Measurements from ENCODE around the gene RAD51B. TPM values are rescaled to one million over a fixed set of nuclear protein-coding genes. Genes with fewer than 3 reads are reported as not detected.

RAD51B gene
- total RNA-seq, 1 experiment from 2014 or later = 20.0 TPM

- peak overlapping the region; percentile 88 for H3K27ac ChIP-seq (ENCODE audit: low read depth, low read length)
- no peak overlapping the region for H3K4me2 ChIP-seq (ENCODE audit: low read length)
These were observed 125.0 kb downstream of the RAD51B start for GRCh38 chr14:67944605-67945004.

GRCh38 chr14:67949771-67950170, 130.2 kb downstream of the RAD51B start:
- Histone ChIP-seq H3K27me3 (ENCODE audit: insufficient read depth, low read length) (no peaks in the 10 kb centered on the region), H2AFZ (ENCODE audit: low read depth, low read length, poor library complexity, severe bottlenecking) (no peak overlapping the region), H3K9me2 (ENCODE audit: insufficient read depth) (no peaks in the 10 kb centered on the region), H3K9me3 (ENCODE audit: control insufficient read depth in 1 of 2, insufficient read depth in 1 of 2, low read depth in 1 of 2, low read length in 2 of 2) (peaks cover 0 to 4% of the 10 kb centered on the region in 2 experiments; a peak in 1 of 4 replicates), H3K4me3 (replicated peaks in 1 of 2; ENCODE audit: low read depth in 1 of 2, low read length in 2 of 2) (no peak overlapping the region), H4K20me1 (ENCODE audit: insufficient read depth) (no peaks in the 10 kb centered on the region), H3K36me3 (ENCODE audit: control insufficient read depth in 1 of 2, insufficient read depth in 2 of 2, low read length in 2 of 2) (no peaks in the 10 kb centered on the region), H3K27ac (ENCODE audit: low read depth, low read length) (no peak overlapping the region), H3K9ac (ENCODE audit: low read length) (no peak overlapping the region), H3K79me2 (ENCODE audit: insufficient read depth, low read length) (no peaks in the 10 kb centered on the region), H3K4me1 (ENCODE audit: control insufficient read depth in 1 of 2, insufficient read depth in 2 of 2, low read length in 2 of 2) (peaks cover under 1 to 8% of the 10 kb centered on the region in 2 experiments), H3K4me2 (ENCODE audit: low read length) (no peak overlapping the region)
- ATAC-seq (no peak), DNase-seq (ENCODE audit: low read depth, low spot score) (no peak)
- no peak for TF ChIP-seq CTCF (IDR thresholded peaks at IDR 0.05 in 2 of 3, conservative IDR thresholded peaks at IDR 0.05 in 1 of 3; ENCODE audit: borderline replicate concordance in 1 of 3, insufficient read depth in 1 of 3, low read depth in 2 of 3, low read length in 2 of 3)
- TF ChIP-seq EZH2 (IDR thresholded peaks at IDR 0.05) = no peak
- no peak for TF ChIP-seq JUND (IDR thresholded peaks at IDR 0.05)
- no peak for TF ChIP-seq REST (IDR thresholded peaks at IDR 0.05; ENCODE audit: low read depth)
- no peak for TF ChIP-seq MAX (IDR thresholded peaks at IDR 0.05)
- no peak for TF ChIP-seq YY1 (IDR thresholded peaks at IDR 0.05; ENCODE audit: extremely low read depth, insufficient replicate concordance, low read depth, low read length)
- TF ChIP-seq POLR2AphosphoS5 (IDR thresholded peaks at IDR 0.05; ENCODE audit: low read depth, low read length) = no peak
- no peak for TF ChIP-seq SRF (IDR thresholded peaks at IDR 0.05; ENCODE audit: low read depth)
- TF ChIP-seq ELF1 (IDR thresholded peaks at IDR 0.05; ENCODE audit: borderline replicate concordance, low read depth) = no peak
- TF ChIP-seq POLR2A (IDR thresholded peaks at IDR 0.05; ENCODE audit: borderline replicate concordance, extremely low read depth, insufficient read depth, insufficient read length) = no peak
- intact Hi-C loops (cut with micrococcal nuclease) = loop anchor here (10.0 kb wide), 2 partner anchors 415 to 515 kb away; no protein-coding TSS in a partner anchor
- ChIA-PET RAD21 (ENCODE audit: low non-redundant PET in 1 of 2, low total read pairs in 2 of 2, uncharacterized antibody in 2 of 2, unreplicated experiment in 2 of 2) (no interaction called here), CTCF (no interaction called here), POLR2A (no interaction called here)
- BruUV-seq (replicated peaks) = no TSS peak

More at GRCh38 chr14:67944605-67945004, 125.0 kb downstream of the RAD51B start:
- H2AFZ ChIP-seq (ENCODE audit: low read depth, low read length, poor library complexity, severe bottlenecking) = no peak overlapping the region
- H3K4me3 ChIP-seq (replicated peaks in 1 of 2; ENCODE audit: low read depth in 1 of 2, low read length in 2 of 2) = no peak overlapping the region
- CTCF ChIA-PET = interaction anchor here (0.5 to 2.6 kb wide), 15 partner anchors 8 to 900 kb away, joined by 3 to 17 read pairs (median 4); no protein-coding TSS in a partner anchor
- no TSS peak for BruUV-seq (replicated peaks)
- intact Hi-C loops (cut with micrococcal nuclease) = loop anchor here (2.0 to 10.0 kb wide), 6 partner anchors 203 to 872 kb away; partner anchors contain the start of gene ZFP36L1
- no peaks in the 10 kb centered on the region for H3K36me3 ChIP-seq (ENCODE audit: control insufficient read depth in 1 of 2, insufficient read depth in 2 of 2, low read length in 2 of 2)
- POLR2A ChIA-PET = interaction anchor here (0.6 to 1.4 kb wide), 6 partner anchors 201 to 888 kb away, joined by 3 to 10 read pairs (median 4); partner anchors contain the start of gene ZFP36L1
- TF ChIP-seq SP1 (IDR thresholded peaks at IDR 0.05; ENCODE audit: low read depth) = 0 out of 2 replicates have a peak, but pooled peaks have one; percentile 5
- TF ChIP-seq ZFX (IDR thresholded peaks at IDR 0.05) = no peak
- RAD21 ChIA-PET (ENCODE audit: low non-redundant PET in 1 of 2, low total read pairs in 2 of 2, uncharacterized antibody in 2 of 2, unreplicated experiment in 2 of 2) = interaction anchor here (0.6 to 1.0 kb wide), 3 partner anchors 247 to 879 kb away, joined by 3 to 5 read pairs (median 3); no protein-coding TSS in a partner anchor
- ATAC-seq (no peak), DNase-seq (ENCODE audit: low read depth, low spot score) (no peak)
- H3K79me2 ChIP-seq (ENCODE audit: insufficient read depth, low read length) = no peaks in the 10 kb centered on the region
- H3K9me3 ChIP-seq (ENCODE audit: control insufficient read depth in 1 of 2, insufficient read depth in 1 of 2, low read depth in 1 of 2, low read length in 2 of 2) = no peaks in the 10 kb centered on the region; a peak in 1 of 4 replicates
- no peaks in the 10 kb centered on the region for H3K27me3 ChIP-seq (ENCODE audit: insufficient read depth, low read length)
- H3K9me2 ChIP-seq (ENCODE audit: insufficient read depth) = no peaks in the 10 kb centered on the region
- H3K9ac ChIP-seq (ENCODE audit: low read length) = no peak overlapping the region
- no peaks in the 10 kb centered on the region for H4K20me1 ChIP-seq (ENCODE audit: insufficient read depth)
- H3K4me1 ChIP-seq (ENCODE audit: control insufficient read depth in 1 of 2, insufficient read depth in 2 of 2, low read length in 2 of 2) = peaks cover 21 to 42% of the 10 kb centered on the region in 2 experiments

Data from HCT116 (cell line).